ENCODE results near the gene PTPRJ. TPM values are rescaled to one million over a fixed set of nuclear protein-coding genes. Genes with fewer than 3 reads are reported as not detected.

The PTPRJ gene
- total and polyA plus RNA-seq, 2 donors (not counting 1 experiment from before 2014, with no cell fraction given): 11.2 to 20.0 TPM

DNA sequence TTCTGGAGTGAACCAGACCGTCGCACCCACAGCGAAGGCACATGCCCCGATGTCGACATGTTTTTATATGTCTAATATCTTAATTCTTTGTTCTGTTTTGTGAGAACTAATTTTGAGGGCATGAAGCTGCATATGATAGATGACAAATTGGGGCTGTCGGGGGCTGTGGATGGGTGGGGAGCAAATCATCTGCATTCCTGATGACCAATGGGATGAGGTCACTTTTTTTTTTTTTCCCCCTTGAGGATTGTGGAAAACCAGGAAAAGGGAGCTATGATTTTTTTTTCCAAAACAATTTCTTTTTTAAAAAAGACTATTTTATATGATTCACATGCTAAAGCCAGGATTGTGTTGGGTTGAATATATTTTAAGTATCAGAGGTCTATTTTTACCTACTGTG, 187.0 kb downstream of the PTPRJ start:
- Histone ChIP-seq H3K36me3 (replicated peaks in 1 of 2; ENCODE audit: control extremely low read depth in 1 of 2, control insufficient read depth in 1 of 2, extremely low read depth in 1 of 2, insufficient read depth in 2 of 2, low read length in 1 of 2) (peaks cover 25 to 47% of the 10 kb centered on the region in 2 experiments), H3K9ac (ENCODE audit: low read length) (no peak overlapping the region), H3K4me3 (ENCODE audit: control extremely low read depth in 1 of 5, extremely low read depth in 1 of 5, insufficient read depth in 1 of 5, low read depth in 2 of 5, low read length in 4 of 5) (no peak overlapping the region), H3K4me2 (replicated peaks; ENCODE audit: low read depth, low read length, poor library complexity, severe bottlenecking) (no peak overlapping the region), H3K27ac (ENCODE audit: low read length in 2 of 2) (no peak overlapping the region), H4K20me1 (ENCODE audit: control insufficient read depth, insufficient read depth, low read length, poor library complexity, severe bottlenecking) (no peaks in the 10 kb centered on the region), H3K9me3 (ENCODE audit: control extremely low read depth in 1 of 3, control insufficient read depth in 2 of 3, insufficient read depth in 1 of 3, low read length in 2 of 3) (no peaks in the 10 kb centered on the region), H3K79me2 (ENCODE audit: control insufficient read depth, insufficient read depth, low read length) (no peaks in the 10 kb centered on the region), H3K4me1 (ENCODE audit: control insufficient read depth in 2 of 2, insufficient read depth in 2 of 2, low read length in 2 of 2) (peaks cover 9 to 11% of the 10 kb centered on the region in 2 donors), H3K27me3 (replicated peaks in 1 of 4; ENCODE audit: control extremely low read depth in 1 of 4, control insufficient read depth in 3 of 4, insufficient read depth in 4 of 4, low read length in 3 of 4) (no peaks in the 10 kb centered on the region), H2AFZ (ENCODE audit: insufficient read depth, low read depth, low read length, poor library complexity, severe bottlenecking) (no peak overlapping the region)
- DNase-seq (no peak), ATAC-seq (ENCODE audit: low read depth) (no peak)
- TF ChIP-seq EZH2 (IDR thresholded peaks at IDR 0.05; ENCODE audit: borderline replicate concordance, insufficient read depth, low read depth, low read length, poor library complexity, severe bottlenecking): no peak
- TF ChIP-seq, protein P1, sequence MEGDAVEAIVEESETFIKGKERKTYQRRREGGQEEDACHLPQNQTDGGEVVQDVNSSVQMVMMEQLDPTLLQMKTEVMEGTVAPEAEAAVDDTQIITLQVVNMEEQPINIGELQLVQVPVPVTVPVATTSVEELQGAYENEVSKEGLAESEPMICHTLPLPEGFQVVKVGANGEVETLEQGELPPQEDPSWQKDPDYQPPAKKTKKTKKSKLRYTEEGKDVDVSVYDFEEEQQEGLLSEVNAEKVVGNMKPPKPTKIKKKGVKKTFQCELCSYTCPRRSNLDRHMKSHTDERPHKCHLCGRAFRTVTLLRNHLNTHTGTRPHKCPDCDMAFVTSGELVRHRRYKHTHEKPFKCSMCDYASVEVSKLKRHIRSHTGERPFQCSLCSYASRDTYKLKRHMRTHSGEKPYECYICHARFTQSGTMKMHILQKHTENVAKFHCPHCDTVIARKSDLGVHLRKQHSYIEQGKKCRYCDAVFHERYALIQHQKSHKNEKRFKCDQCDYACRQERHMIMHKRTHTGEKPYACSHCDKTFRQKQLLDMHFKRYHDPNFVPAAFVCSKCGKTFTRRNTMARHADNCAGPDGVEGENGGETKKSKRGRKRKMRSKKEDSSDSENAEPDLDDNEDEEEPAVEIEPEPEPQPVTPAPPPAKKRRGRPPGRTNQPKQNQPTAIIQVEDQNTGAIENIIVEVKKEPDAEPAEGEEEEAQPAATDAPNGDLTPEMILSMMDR (IDR thresholded peaks at IDR 0.05): no peak
- ChIA-PET CTCF (no interaction called here), POLR2A (no interaction called here)
- no peak overlapping the region for H3K4me3 Mint-ChIP-seq
- H3K4me1 Mint-ChIP-seq: peaks cover 21% of the 10 kb centered on the region
- intact Hi-C loops (cut with micrococcal nuclease): no loop called here
- H3K9me3 Mint-ChIP-seq (ENCODE audit: insufficient read depth): no peaks in the 10 kb centered on the region
- no peak overlapping the region for H3K27ac Mint-ChIP-seq
- WGBS (ENCODE audit: insufficient coverage): no CpG with 5 or more reads among the region's 6 CpGs
- H3K27me3 Mint-ChIP-seq: no peaks in the 10 kb centered on the region

GRCh38 chr11:48168815-48169214, 188.5 kb downstream of the PTPRJ start:
- Mint-ChIP-seq H3K27ac (no peak overlapping the region), H3K4me1 (peaks cover 21% of the 10 kb centered on the region), H3K27me3 (no peaks in the 10 kb centered on the region), H3K9me3 (ENCODE audit: insufficient read depth) (no peaks in the 10 kb centered on the region), H3K4me3 (no peak overlapping the region)
- no peak overlapping the region for H3K4me2 ChIP-seq (replicated peaks; ENCODE audit: low read depth, low read length, poor library complexity, severe bottlenecking)
- no peak overlapping the region for H3K4me3 ChIP-seq (ENCODE audit: control extremely low read depth in 1 of 5, extremely low read depth in 1 of 5, insufficient read depth in 1 of 5, low read depth in 2 of 5, low read length in 4 of 5)
- H3K79me2 ChIP-seq (ENCODE audit: control insufficient read depth, insufficient read depth, low read length): no peaks in the 10 kb centered on the region
- peaks cover 20 to 33% of the 10 kb centered on the region in 2 experiments for H3K36me3 ChIP-seq (replicated peaks in 1 of 2; ENCODE audit: control extremely low read depth in 1 of 2, control insufficient read depth in 1 of 2, extremely low read depth in 1 of 2, insufficient read depth in 2 of 2, low read length in 1 of 2)
- no peaks in the 10 kb centered on the region for H4K20me1 ChIP-seq (ENCODE audit: control insufficient read depth, insufficient read depth, low read length, poor library complexity, severe bottlenecking)
- intact Hi-C loops (cut with micrococcal nuclease): no loop called here
- WGBS (ENCODE audit: insufficient coverage): 72% methylated on average over 5 of the region's 6 CpGs
- H3K9me3 ChIP-seq (ENCODE audit: control extremely low read depth in 1 of 3, control insufficient read depth in 2 of 3, insufficient read depth in 1 of 3, low read length in 2 of 3): no peaks in the 10 kb centered on the region
- ChIA-PET POLR2A (no interaction called here), CTCF (no interaction called here)
- H3K27ac ChIP-seq (ENCODE audit: low read length in 2 of 2): no peak overlapping the region
- TF ChIP-seq, protein P1 (IDR thresholded peaks at IDR 0.05): no peak
- no peak for TF ChIP-seq EZH2 (IDR thresholded peaks at IDR 0.05; ENCODE audit: borderline replicate concordance, insufficient read depth, low read depth, low read length, poor library complexity, severe bottlenecking)
- no peak overlapping the region for H2AFZ ChIP-seq (ENCODE audit: insufficient read depth, low read depth, low read length, poor library complexity, severe bottlenecking)
- no peak overlapping the region for H3K9ac ChIP-seq (ENCODE audit: low read length)
- DNase-seq (no peak), ATAC-seq (ENCODE audit: low read depth) (no peak)
- no peaks in the 10 kb centered on the region for H3K27me3 ChIP-seq (replicated peaks in 1 of 4; ENCODE audit: control extremely low read depth in 1 of 4, control insufficient read depth in 3 of 4, insufficient read depth in 4 of 4, low read length in 3 of 4)
- peaks cover 9 to 11% of the 10 kb centered on the region in 2 donors for H3K4me1 ChIP-seq (ENCODE audit: control insufficient read depth in 2 of 2, insufficient read depth in 2 of 2, low read length in 2 of 2)
